K562 (cell line): Measurements from ENCODE around the gene LIN9.

Source experiments
- CTCF ChIP-seq, 3 experiments: IDR thresholded peaks in 2 of 3; conservative IDR thresholded peaks in 1 of 3; 2 replicates each; pipeline ENCODE4 v1.5.1; 2011 to 2012; ENCODE audit warnings: low read length in 3 of 3, mild to moderate bottlenecking in 3 of 3, control low read depth in 2 of 3, improper control_type of control experiment in 1 of 3, inconsistent platforms in 1 of 3, low read depth in 1 of 3, mixed read lengths in 1 of 3, moderate library complexity in 1 of 3; ENCODE audit not compliant: insufficient read depth in 2 of 3
- JUNB ChIP-seq: fragments of 450-650 bp; formaldehyde crosslinking; conservative IDR thresholded peaks from 2 replicates; pipeline ENCODE4 v1.4.0; 2020; ENCODE audit warnings: mild to moderate bottlenecking
- TF ChIP-seq, protein P1 (sequence below), 2 experiments: fragments of 450-650 bp; formaldehyde crosslinking in 1 of 2; IDR thresholded peaks; 2 replicates each; pipeline versions ENCODE4 v1.4.0 to v1.6.1; 2014 to 2020; ENCODE audit warnings: mild to moderate bottlenecking in 2 of 2, borderline replicate concordance in 1 of 2, low read depth in 1 of 2

GRCh38 chr1:226320930-226321329 is 12.0 kb upstream of the LIN9 start:
- TF ChIP-seq JUNB (CRISPR knock-in tag) (no peak), CTCF (IDR thresholded peaks at IDR 0.05 in 2 of 3, conservative IDR thresholded peaks at IDR 0.05 in 1 of 3; ENCODE audit: insufficient read depth in 2 of 3, low read depth in 1 of 3, low read length in 3 of 3) (no peak)
- TF ChIP-seq, protein P1, sequence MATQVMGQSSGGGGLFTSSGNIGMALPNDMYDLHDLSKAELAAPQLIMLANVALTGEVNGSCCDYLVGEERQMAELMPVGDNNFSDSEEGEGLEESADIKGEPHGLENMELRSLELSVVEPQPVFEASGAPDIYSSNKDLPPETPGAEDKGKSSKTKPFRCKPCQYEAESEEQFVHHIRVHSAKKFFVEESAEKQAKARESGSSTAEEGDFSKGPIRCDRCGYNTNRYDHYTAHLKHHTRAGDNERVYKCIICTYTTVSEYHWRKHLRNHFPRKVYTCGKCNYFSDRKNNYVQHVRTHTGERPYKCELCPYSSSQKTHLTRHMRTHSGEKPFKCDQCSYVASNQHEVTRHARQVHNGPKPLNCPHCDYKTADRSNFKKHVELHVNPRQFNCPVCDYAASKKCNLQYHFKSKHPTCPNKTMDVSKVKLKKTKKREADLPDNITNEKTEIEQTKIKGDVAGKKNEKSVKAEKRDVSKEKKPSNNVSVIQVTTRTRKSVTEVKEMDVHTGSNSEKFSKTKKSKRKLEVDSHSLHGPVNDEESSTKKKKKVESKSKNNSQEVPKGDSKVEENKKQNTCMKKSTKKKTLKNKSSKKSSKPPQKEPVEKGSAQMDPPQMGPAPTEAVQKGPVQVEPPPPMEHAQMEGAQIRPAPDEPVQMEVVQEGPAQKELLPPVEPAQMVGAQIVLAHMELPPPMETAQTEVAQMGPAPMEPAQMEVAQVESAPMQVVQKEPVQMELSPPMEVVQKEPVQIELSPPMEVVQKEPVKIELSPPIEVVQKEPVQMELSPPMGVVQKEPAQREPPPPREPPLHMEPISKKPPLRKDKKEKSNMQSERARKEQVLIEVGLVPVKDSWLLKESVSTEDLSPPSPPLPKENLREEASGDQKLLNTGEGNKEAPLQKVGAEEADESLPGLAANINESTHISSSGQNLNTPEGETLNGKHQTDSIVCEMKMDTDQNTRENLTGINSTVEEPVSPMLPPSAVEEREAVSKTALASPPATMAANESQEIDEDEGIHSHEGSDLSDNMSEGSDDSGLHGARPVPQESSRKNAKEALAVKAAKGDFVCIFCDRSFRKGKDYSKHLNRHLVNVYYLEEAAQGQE (IDR thresholded peaks at IDR 0.05; ENCODE audit: borderline replicate concordance): no peak
- TF ChIP-seq, protein P1 (CRISPR knock-in tag; IDR thresholded peaks at IDR 0.05; ENCODE audit: low read depth): no peak
